Frontal cortex (tissue), 4 donors: ENCODE data around the gene THAP11. TPM values are rescaled to one million over a fixed set of nuclear protein-coding genes. Genes with fewer than 3 reads are reported as not detected.
"Not testable (repeated sequence)": the region's sequence is repeated elsewhere in the genome, so short reads cannot be mapped to it uniquely, and the experiment has no call there.

Experiments used
- DNase-seq, 2 donors: peaks; one replicate each; pipeline ENCODE4 v3.0.0; 2012; ENCODE audit warnings: low spot score in 2 of 2
- FAIRE-seq: peaks from 2 replicates; lab custom pipeline; 2012; peaks lifted over from hg19 to GRCh38; lab: Jason Lieb, UNC
- total RNA-seq: library from RNA; depleted of rRNA; stranded (reverse); fragments of >200 nt; gene quantifications from one replicate; pipeline ENCODE4 v1.2.3, GENCODE V29; 2014
- donor health status: control.
- donor health status: control.
- donor health status: control.

The THAP11 gene
- total RNA-seq, 1 donor from 2014 or later = 26.5 TPM

- no peak for FAIRE-seq
- no peak for DNase-seq
Measured at GRCh38 chr16:67858500-67858899, 16.4 kb downstream of the THAP11 start.

- no peak for DNase-seq
- FAIRE-seq = no peak
Measured at GRCh38 chr16:67860589-67861398, 18.7 kb downstream of the THAP11 start.

- no peak for DNase-seq
- FAIRE-seq = no peak
Measured at GRCh38 chr16:67861877-67862276, 19.8 kb downstream of the THAP11 start.

- FAIRE-seq = no peak
- DNase-seq = peak in 1 of 2 donors; percentile 65
Measured at GRCh38 chr16:67862623-67863583, 20.8 kb downstream of the THAP11 start.

- not testable (repeated sequence) for DNase-seq
Measured at GRCh38 chr16:67864044-67864443, 21.9 kb downstream of the THAP11 start.

GRCh38 chr16:67864594-67864993 lies 22.5 kb downstream of the THAP11 start:
- FAIRE-seq (no peak), DNase-seq (no peak)

More at GRCh38 chr16:67864044-67864443, 21.9 kb downstream of the THAP11 start:
- FAIRE-seq = not testable (repeated sequence)

GRCh38 chr16:67865318-67865717 lies 23.2 kb downstream of the THAP11 start:
- FAIRE-seq (no peak), DNase-seq (no peak)

GRCh38 chr16:67868290-67868689 lies 26.2 kb downstream of the THAP11 start:
- no peak for FAIRE-seq
- DNase-seq = no peak

GRCh38 chr16:67869653-67870052 lies 27.5 kb downstream of the THAP11 start:
- no peak for FAIRE-seq
- no peak for DNase-seq

GRCh38 chr16:67871256-67871655 lies 29.1 kb downstream of the THAP11 start:
- FAIRE-seq (no peak), DNase-seq (no peak)

GRCh38 chr16:67872131-67872630 lies 30.1 kb downstream of the THAP11 start:
- DNase-seq (no peak), FAIRE-seq (no peak)

GRCh38 chr16:67872631-67873434 lies 30.7 kb downstream of the THAP11 start, which contains the start of gene EDC4:
EDC4 (plus strand) TSS chr16:67873052; CDS start chr16:67873262, 210 bp downstream.
- DNase-seq (peak; percentile 83 to 93), FAIRE-seq (no peak)

- FAIRE-seq (no peak), DNase-seq (no peak)
Measured at GRCh38 chr16:67873435-67874370, 31.6 kb downstream of the THAP11 start.

GRCh38 chr16:67874372-67874771 lies 32.3 kb downstream of the THAP11 start:
- no peak for FAIRE-seq

GRCh38 chr16:67877064-67877463 lies 34.9 kb downstream of the THAP11 start:
- no peak for DNase-seq
- FAIRE-seq = no peak

More at GRCh38 chr16:67874372-67874771, 32.3 kb downstream of the THAP11 start:
- DNase-seq = no peak

GRCh38 chr16:67878232-67878631 lies 36.1 kb downstream of the THAP11 start:
- DNase-seq = no peak

GRCh38 chr16:67878846-67879245 lies 36.7 kb downstream of the THAP11 start:
- FAIRE-seq = no peak

More at GRCh38 chr16:67878232-67878631, 36.1 kb downstream of the THAP11 start:
- FAIRE-seq = no peak

GRCh38 chr16:67879462-67879861 lies 37.3 kb downstream of the THAP11 start:
- FAIRE-seq (no peak), DNase-seq (no peak)

More at GRCh38 chr16:67878846-67879245, 36.7 kb downstream of the THAP11 start:
- no peak for DNase-seq
